HTERT RPE-1 (cell line): ENCODE measurements around the gene SH3D19.

ENCODE experiments used
- in situ Hi-C: fragments of 300-500 bp; cut with MboI; formaldehyde crosslinking; loops from 4 replicates; pipeline ENCODE4 v1.14.3; 2020; ENCODE audit warnings: low sequenced_read_pairs

Gene SH3D19

DNA sequence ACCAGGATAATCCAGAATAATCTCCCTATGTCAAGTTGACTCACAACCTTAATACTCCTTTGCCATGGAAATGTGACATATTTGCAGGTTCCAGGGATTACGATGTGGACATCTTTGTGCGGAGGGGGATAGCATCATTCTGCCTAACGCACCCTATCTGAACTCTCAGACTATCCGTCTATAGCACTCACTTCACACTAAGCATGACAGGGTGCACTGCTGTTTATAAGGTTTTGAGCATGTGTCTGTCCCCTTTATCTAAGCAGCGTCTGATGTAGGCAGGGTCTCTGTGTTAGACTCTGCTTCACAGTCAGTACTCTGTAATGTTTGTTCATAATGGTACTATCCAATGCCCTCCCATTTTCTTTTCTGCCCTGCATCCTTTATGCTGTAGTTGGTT, 91.8 kb downstream of the SH3D19 start:
- in situ Hi-C loops, result no loop called here

GRCh38 chr4:151231915-151232595, 93.3 kb downstream of the SH3D19 start:
- in situ Hi-C loops, result no loop called here

DNA sequence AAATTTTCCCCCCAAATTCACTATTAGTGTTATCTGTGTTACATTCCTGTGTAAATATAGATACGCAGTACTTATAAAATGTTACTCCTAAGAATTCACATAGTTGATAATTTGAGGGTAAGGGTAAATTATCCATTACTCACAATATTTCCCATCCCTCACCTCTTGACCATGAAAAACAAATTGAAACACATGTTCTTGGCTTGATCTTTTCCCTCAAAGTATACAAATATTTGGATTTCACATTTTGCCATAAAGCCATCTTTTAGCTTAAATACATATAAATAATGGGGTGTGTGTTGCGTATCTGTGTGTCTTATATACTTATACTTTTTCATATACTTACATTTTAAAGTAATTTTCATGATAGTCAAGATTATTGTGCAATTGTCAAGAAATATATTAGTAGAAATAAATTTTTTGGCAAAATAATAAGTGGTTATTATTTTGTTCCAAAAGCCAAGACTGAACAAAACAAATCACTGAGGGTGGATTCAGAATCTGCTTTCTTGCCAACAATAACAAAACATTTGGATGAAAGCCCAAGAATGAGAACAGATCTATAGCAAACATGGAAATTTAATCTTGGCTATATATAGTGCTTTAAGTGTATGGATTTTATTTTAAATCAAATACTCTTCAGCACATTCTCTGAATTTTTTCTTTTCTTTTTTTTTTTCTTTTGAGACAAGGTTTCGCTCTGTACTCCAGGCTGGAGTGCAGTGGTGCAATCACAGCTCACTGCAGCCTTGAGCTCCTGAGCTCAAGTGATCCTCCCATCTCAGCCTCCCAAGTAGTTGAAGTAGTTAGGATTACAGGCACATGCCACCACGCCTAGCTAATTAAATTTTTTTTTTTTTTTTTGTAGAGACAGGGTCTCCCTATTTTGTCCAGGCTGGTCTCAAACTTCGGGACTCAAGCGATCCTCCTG, 97.0 kb downstream of the SH3D19 start:
- in situ Hi-C loops, result no loop called here

- in situ Hi-C loops, result no loop called here
Observed at GRCh38 chr4:151227731-151228130, 97.7 kb downstream of the SH3D19 start.

GRCh38 chr4:151227172-151227571, 98.2 kb downstream of the SH3D19 start:
- in situ Hi-C loops, result no loop called here

DNA sequence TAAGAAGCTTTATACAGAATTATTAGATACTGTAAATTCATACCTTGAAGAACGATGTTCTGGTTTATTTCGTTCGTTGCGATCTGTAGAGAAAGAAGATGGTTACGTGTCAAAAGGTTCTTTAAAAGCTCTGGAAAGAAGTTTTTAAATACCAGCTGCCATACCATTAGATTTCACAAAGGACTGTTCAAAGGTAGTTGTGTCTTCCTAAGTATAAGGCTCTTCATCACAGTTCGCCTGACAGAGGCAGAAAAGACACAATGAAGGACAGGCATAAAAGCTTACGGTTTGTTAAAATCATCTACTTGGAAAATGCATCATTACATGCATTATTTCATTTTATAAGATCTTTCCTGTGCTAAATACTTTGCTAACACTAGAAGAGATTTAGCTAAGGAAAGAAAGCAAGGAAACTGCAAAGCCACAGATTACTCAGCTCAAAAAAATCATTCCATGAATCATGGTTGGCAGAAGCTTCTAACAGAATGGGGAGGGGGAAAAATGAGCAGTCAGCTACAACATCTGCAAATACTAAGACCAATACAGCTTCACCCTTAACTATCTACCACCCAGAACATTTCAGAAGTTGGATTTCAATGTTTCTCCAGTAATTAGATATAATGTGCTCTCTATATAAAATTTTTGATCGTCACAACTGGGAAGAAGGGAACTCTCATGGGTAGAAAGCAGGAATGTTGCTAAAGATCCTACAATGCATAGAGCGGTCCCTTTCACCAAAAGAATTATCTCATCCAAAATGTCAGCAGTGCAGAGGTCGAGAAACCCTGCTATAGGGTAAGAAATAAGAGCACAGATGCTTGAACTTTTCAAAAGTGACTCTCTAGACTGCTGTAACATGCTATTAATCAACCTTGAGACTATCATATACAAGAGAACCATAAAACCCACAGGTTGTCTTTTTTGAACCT, 99.1 kb downstream of the SH3D19 start:
- in situ Hi-C loops, result no loop called here

DNA sequence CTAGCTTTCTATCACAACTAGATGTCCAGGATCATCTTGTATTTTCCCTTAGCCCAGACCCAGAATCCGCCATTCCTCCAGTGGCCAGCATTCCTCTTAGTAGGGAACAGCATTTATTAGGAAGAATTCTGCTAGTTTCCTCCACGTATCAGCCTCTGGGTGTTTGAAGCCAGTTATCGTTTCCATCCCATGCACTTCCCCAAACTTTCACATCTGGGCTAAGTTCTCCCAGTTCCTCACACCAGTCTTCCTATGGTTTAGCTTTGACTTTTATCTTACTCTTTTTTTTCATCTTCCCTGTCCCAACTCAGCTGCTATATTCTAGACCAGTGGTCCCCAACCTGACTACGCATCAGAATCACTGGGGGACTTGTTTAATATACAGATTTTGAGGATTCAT, 101.9 kb downstream of the SH3D19 start:
- in situ Hi-C loops, result no loop called here

DNA sequence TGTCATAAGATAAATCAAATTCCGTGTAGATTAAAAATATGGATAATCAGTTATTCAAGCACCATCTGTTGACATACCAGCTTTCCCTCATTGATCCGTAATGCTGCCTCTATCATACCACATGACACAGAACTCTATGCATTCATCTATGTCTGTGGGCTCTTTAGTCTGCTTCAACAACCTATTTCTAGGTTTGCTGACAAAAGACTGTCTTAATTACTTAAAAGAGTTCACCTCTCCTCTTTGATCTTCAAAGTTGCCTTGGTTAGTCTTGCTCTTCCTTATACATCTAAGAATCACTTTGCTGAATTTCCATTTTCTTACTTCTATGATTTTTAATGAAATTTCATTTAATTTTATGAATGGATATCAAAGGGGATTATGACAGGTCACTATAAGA, 105.5 kb downstream of the SH3D19 start:
- in situ Hi-C loops, result no loop called here

DNA sequence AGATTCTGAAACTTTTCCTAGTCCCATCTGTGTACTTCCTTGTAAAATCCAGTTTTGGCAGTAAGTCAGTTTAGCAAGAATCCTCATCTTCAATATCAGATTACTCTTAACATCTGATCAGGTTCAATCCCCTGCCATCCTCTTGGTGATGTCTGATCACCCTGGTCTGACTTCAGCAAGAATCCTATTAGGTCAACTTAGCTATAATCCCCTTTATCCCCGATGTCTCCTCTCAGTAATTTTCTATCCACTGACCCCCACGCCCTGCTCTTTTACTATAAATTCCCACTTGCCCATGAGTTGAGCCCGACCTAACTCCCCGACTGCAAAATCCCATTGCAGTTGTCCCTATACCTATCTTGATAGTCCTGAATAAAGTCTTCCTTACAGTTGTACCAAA, 106.3 kb downstream of the SH3D19 start:
- in situ Hi-C loops, result no loop called here

- in situ Hi-C loops, result no loop called here
Observed at GRCh38 chr4:151218343-151218742, 107.1 kb downstream of the SH3D19 start.

- in situ Hi-C loops, result no loop called here
Observed at GRCh38 chr4:151217326-151217725, 108.1 kb downstream of the SH3D19 start.

GRCh38 chr4:151215295-151215694, 110.1 kb downstream of the SH3D19 start:
- in situ Hi-C loops, result no loop called here

DNA sequence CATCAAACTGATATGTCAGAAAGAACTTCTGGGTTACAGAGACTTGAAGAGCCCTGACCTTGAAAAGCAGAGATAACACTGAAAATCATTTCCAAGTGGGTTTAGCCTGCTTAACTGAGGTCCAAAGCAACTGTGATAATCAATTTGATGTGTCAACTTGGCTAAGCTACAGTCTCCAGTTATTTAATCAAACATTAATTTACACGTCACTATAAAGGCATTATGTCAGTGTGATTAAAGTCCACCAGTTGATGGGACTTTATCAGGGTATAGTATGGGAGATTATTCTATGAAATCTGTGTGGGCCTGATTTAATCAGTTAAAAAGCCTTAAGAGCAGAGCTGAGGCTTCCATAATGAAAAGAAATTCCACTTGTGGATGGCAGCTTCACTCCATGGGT, 117.5 kb downstream of the SH3D19 start:
- in situ Hi-C loops, result no loop called here

DNA sequence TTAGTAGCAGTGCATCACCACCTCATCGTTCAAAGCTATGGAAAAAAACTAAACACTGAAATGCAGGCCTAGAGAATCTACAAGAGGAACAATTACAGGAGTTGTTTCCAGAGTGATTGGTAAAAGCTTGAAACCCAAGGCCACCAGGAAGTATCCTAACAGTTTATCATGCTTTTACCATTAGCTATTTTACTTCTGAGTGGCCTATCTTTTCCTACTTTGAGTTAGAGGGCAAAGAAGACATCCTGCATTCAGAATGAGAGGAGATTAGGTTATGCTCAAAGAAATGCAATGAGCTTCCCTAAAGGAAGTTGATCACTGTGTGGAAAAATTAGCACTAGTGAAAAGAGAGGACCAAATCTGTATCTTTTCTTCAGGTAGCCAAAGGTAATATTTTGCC, 118.2 kb downstream of the SH3D19 start:
- in situ Hi-C loops, result no loop called here

DNA sequence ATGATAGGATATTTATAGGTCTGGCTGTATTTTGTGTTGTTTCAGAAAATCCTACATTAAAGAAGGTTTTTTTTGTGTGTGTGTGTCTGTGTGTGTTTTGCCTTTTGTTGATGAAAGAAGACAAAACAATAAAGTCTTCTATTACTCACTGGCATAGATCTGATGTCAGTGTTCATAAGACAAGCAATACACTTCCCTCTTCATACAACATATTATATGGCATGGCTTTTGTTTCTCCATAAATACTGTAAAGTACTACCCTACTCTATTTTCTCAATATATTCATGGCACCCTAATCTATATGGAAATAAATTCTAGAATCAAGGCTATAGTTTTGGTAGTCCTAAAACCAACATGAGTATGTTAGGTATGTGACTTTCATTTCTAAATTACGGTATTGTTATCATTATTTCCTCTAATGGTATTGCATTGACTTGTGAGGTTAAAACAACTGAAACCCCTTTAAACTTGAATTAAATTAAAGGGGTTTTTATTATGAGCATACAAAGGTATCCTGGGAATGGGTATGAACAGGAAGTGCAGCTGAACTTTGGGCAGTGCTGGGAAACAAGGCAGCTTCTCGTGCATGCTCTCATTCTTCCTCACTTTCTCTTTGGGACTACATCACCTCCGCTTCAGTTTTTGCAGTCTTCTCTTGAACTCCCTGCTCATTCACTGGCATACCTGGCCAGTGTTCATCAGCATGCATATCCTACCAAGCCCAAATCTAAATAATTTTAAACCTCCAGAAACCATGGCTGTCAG, 119.0 kb downstream of the SH3D19 start:
- in situ Hi-C loops, result no loop called here

DNA sequence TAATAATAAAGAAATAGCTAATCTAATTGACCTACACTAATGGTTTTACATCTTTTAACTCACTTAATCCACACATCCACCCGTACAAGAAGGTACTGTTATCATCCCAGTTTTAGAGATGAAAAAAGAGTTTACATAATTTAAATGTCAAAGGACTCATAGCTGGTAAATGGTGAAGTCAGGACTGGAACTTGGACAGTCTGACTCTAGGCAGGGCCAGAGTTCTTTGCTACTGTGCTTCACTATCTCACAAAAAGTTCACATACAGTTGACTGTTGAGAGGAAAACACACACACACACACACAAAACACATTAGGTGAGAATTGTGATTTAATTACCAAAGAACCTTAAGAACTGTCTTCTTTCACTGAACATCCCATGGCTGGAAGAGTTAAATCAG, 119.7 kb downstream of the SH3D19 start:
- in situ Hi-C loops, result no loop called here

- in situ Hi-C loops, result no loop called here
Observed at GRCh38 chr4:151204925-151205524, 120.4 kb downstream of the SH3D19 start.

DNA sequence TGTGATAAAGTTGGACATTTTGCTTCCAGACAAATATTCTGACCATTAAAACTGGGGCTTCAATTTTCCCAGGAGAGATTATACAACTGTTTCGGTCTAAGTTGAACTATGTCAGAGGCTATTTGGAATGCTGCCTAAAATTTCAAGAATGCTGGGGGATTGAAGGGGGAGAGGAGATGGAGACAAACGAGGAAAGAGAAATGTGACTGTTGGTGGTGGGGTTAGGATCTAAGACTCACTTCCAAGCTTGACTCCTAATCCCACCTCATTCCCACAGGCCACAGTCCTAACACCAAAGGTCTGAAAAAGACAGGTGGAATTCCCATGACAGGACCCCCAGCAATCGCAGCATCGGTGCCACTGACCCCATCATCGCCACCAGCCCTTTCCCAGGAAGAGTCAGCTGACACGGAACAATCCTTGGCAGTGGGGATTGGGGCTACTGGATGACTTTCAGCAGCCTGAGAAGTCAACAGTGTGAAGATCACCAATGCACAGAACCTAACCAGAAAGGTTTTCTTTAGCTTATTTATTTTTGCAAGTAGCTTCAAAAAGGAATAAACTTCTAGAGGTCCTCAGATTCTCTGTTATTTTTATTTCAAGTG, 122.5 kb downstream of the SH3D19 start:
- in situ Hi-C loops, result no loop called here

DNA sequence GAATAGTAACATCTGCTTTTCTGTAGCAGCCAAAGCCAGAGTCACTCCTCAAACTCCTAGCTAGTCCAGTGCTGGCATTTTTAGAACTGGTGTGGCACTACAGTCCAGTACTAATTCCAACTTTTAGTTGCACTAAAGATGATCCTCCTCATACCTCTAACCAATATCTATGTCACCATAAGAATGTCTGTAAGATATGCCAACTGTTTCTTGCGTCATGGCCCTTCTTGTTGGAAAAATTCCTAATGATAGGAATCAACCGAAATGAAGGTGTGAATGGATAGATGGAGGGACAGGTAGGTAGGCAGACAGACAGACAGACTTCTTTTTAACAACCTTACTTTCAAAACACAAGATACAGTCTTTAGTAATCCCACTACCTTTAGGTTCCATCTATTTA, 123.0 kb downstream of the SH3D19 start:
- in situ Hi-C loops, result no loop called here
